A673 (cell line): ENCODE results near the gene TBL1X. TPM values are rescaled to one million over a fixed set of nuclear protein-coding genes. Genes with fewer than 3 reads are reported as not detected.

Experiments
- BruUV-seq: library from RNA; stranded (reverse); fragments of 400-500 nt; replicated peaks from 2 replicates; lab custom pipeline; 2021; lab: Mats Ljungman, UMichigan
- CTCF ChIA-PET: fragments of 300-600 bp; sonication (Branson Sonifier 250); formaldehyde crosslinking; loops from one replicate; lab custom pipeline; 2022; ENCODE audit warnings: antibody characterized with exemption; lab: Charles Lee
- POLR2A ChIA-PET: fragments of 300-600 bp; sonication (Branson Sonifier 250); formaldehyde crosslinking; loops from one replicate; lab custom pipeline; 2022; ENCODE audit warnings: antibody characterized with exemption; ENCODE audit not compliant: low non-redundant PET; lab: Charles Lee
- DNase-seq: peaks from one replicate; pipeline ENCODE4 v3.0.0-alpha.2; 2015; ENCODE audit warnings: low spot score
- H3K27ac ChIP-seq: fragments of 200-600 bp; sonication (generic); 2 replicates; pipeline ENCODE4 v1.5.1; 2016; ENCODE audit warnings: mixed run types, low read depth, mild to moderate bottlenecking, mixed read lengths, antibody characterized with exemption, low read length; ENCODE audit not compliant: poor library complexity, severe bottlenecking
- H3K27me3 ChIP-seq: fragments of 200-600 bp; sonication (generic); replicated peaks from 2 replicates; pipeline ENCODE4 v1.6.1; 2017; ENCODE audit warnings: mixed run types, low read depth, mild to moderate bottlenecking, mixed read lengths, antibody characterized with exemption, low read length; ENCODE audit not compliant: insufficient read depth, poor library complexity
- H3K36me3 ChIP-seq: fragments of 200-600 bp; sonication (generic); 2 replicates; pipeline ENCODE4 v1.6.1; 2016; ENCODE audit warnings: mixed run types, mild to moderate bottlenecking, mixed read lengths, antibody characterized with exemption, low read length; ENCODE audit not compliant: insufficient read depth, poor library complexity, severe bottlenecking
- H3K4me1 ChIP-seq: fragments of 200-600 bp; sonication (generic); 2 replicates; pipeline ENCODE4 v1.6.1; 2017; ENCODE audit warnings: mixed run types, mild to moderate bottlenecking, mixed read lengths, antibody characterized with exemption, low read length; ENCODE audit not compliant: insufficient read depth, poor library complexity, severe bottlenecking
- H3K4me3 ChIP-seq: fragments of 200-600 bp; sonication (generic); 2 replicates; pipeline ENCODE4 v1.5.1; 2016; ENCODE audit warnings: low read depth, mixed run types, mild to moderate bottlenecking, mixed read lengths, low read length; ENCODE audit not compliant: poor library complexity, severe bottlenecking
- H3K9me3 ChIP-seq: fragments of 200-600 bp; sonication (generic); 2 replicates; pipeline ENCODE4 v1.6.1; 2016; ENCODE audit warnings: mixed run types, low read depth, mild to moderate bottlenecking, mixed read lengths, antibody characterized with exemption, low read length; ENCODE audit not compliant: poor library complexity, severe bottlenecking
- EZH2 ChIP-seq: fragments of 200-600 bp; sonication (generic); IDR thresholded peaks from 2 replicates; pipeline ENCODE4 v1.6.1; 2017; ENCODE audit warnings: borderline replicate concordance, low read depth, mild to moderate bottlenecking, mixed read lengths, antibody characterized with exemption, low read length; ENCODE audit not compliant: poor library complexity, severe bottlenecking
- intact Hi-C: fragments of 100-400 bp; cut with micrococcal nuclease; formaldehyde crosslinking; loops from one replicate; pipeline ENCODE4 v1.10.0; 2022; ENCODE audit not compliant: unreplicated experiment
- total RNA-seq: library from RNA; stranded (reverse); gene quantifications from 2 replicates; pipeline ENCODE4 v1.2.3, GENCODE V29; 2021
- TF ChIP-seq, protein P1 (sequence below): fragments of 300-800, 200-600 bp; sonication (generic); conservative IDR thresholded peaks from 2 replicates; pipeline ENCODE4 v1.5.1; 2017; ENCODE audit warnings: low read depth, mild to moderate bottlenecking, antibody characterized with exemption, low read length, moderate library complexity, mixed read lengths

The TBL1X gene
- total RNA-seq, 1 experiment from 2014 or later: 26.9 TPM

DNA sequence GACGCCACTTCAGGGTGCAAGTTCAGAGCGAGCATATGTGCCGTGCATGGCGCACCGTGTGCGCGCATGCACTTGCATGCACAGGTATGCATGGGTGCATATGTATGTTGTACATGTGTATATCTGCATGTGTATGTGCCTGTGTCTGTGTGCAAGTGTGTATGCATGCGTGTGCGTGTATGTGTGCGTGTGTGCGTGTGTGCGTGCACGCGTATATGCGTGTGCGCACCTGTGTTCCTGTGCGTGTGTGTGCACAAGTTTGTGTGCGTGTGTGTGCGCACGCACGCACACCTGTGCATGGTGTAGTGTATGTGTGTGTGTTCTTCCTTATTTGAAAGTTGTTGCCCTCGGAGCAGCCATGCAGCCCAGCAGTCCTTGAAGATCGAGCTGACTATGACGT, 224.0 kb downstream of the TBL1X start:
- BruUV-seq: no TSS peak
- ChIA-PET CTCF (no interaction called here), POLR2A (no interaction called here)
- H3K36me3 ChIP-seq: peaks cover 7% of the 10 kb centered on the region
- intact Hi-C loops: no loop called here
- DNase-seq: no peak
- H3K9me3 ChIP-seq: no peaks in the 10 kb centered on the region
- H3K27me3 ChIP-seq: no peaks in the 10 kb centered on the region
- H3K4me3 ChIP-seq: no peak overlapping the region
- TF ChIP-seq, protein P1, sequence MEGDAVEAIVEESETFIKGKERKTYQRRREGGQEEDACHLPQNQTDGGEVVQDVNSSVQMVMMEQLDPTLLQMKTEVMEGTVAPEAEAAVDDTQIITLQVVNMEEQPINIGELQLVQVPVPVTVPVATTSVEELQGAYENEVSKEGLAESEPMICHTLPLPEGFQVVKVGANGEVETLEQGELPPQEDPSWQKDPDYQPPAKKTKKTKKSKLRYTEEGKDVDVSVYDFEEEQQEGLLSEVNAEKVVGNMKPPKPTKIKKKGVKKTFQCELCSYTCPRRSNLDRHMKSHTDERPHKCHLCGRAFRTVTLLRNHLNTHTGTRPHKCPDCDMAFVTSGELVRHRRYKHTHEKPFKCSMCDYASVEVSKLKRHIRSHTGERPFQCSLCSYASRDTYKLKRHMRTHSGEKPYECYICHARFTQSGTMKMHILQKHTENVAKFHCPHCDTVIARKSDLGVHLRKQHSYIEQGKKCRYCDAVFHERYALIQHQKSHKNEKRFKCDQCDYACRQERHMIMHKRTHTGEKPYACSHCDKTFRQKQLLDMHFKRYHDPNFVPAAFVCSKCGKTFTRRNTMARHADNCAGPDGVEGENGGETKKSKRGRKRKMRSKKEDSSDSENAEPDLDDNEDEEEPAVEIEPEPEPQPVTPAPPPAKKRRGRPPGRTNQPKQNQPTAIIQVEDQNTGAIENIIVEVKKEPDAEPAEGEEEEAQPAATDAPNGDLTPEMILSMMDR: no peak
- no peak for TF ChIP-seq EZH2
- H3K27ac ChIP-seq: no peak overlapping the region
- no peaks in the 10 kb centered on the region for H3K4me1 ChIP-seq

- no peaks in the 10 kb centered on the region for H3K27me3 ChIP-seq
- no TSS peak for BruUV-seq
- no peaks in the 10 kb centered on the region for H3K9me3 ChIP-seq
- H3K27ac ChIP-seq: no peak overlapping the region
- intact Hi-C loops: no loop called here
- H3K4me3 ChIP-seq: no peak overlapping the region
- no peak for TF ChIP-seq EZH2
- TF ChIP-seq, protein P1: no peak
- CTCF ChIA-PET: no interaction called here
- POLR2A ChIA-PET: no interaction called here
- DNase-seq: no peak
- no peaks in the 10 kb centered on the region for H3K4me1 ChIP-seq
- peaks cover 7% of the 10 kb centered on the region for H3K36me3 ChIP-seq
These were observed 225.2 kb downstream of the TBL1X start for GRCh38 chrX:9690046-9690445.

- Histone ChIP-seq H3K36me3 (peaks cover 7% of the 10 kb centered on the region), H3K27me3 (no peaks in the 10 kb centered on the region), H3K4me3 (no peak overlapping the region), H3K4me1 (no peaks in the 10 kb centered on the region), H3K27ac (no peak overlapping the region), H3K9me3 (no peaks in the 10 kb centered on the region)
- intact Hi-C loops: no loop called here
- POLR2A ChIA-PET: no interaction called here
- no TSS peak for BruUV-seq
- TF ChIP-seq, protein P1: no peak
- TF ChIP-seq EZH2: no peak
- no peak for DNase-seq
- CTCF ChIA-PET: no interaction called here
These were observed 228.6 kb downstream of the TBL1X start for GRCh38 chrX:9693307-9694001.
